HG03196 (cell line): ENCODE data around the gene HSPG2.
"Not testable (repeated sequence)": the region's sequence is repeated elsewhere in the genome, so short reads cannot be mapped to it uniquely, and the experiment has no call there.

Source experiments
- ATAC-seq: cut with Tn5 transposase; IDR thresholded peaks from one replicate; pipeline ENCODE4 v1.9.1; 2021; ENCODE audit not compliant: unreplicated experiment

Gene HSPG2

GRCh38 chr1:21914880-21915640, 22.1 kb downstream of the HSPG2 start:
- ATAC-seq, result no peak

GRCh38 chr1:21914450-21914849, 22.7 kb downstream of the HSPG2 start:
- no peak for ATAC-seq

GRCh38 chr1:21913763-21914162, 23.3 kb downstream of the HSPG2 start:
- no peak for ATAC-seq

GRCh38 chr1:21913258-21913657, 23.9 kb downstream of the HSPG2 start:
- ATAC-seq, result no peak

- no peak for ATAC-seq
Observed at GRCh38 chr1:21912038-21912758, 24.9 kb downstream of the HSPG2 start.

GRCh38 chr1:21911205-21912001, 25.7 kb downstream of the HSPG2 start:
- no peak for ATAC-seq

GRCh38 chr1:21910558-21911204, 26.4 kb downstream of the HSPG2 start:
- no peak for ATAC-seq

GRCh38 chr1:21909787-21910503, 27.2 kb downstream of the HSPG2 start:
- ATAC-seq, result no peak

- ATAC-seq, result no peak
Observed at GRCh38 chr1:21909286-21909759, 27.8 kb downstream of the HSPG2 start.

GRCh38 chr1:21907737-21908534, 29.2 kb downstream of the HSPG2 start:
- not testable (repeated sequence) for ATAC-seq

- no peak for ATAC-seq
Observed at GRCh38 chr1:21907079-21907418, 30.1 kb downstream of the HSPG2 start.

- no peak for ATAC-seq
Observed at GRCh38 chr1:21906173-21907078, 30.7 kb downstream of the HSPG2 start.

- no peak for ATAC-seq
Observed at GRCh38 chr1:21904704-21905520, 32.2 kb downstream of the HSPG2 start.

GRCh38 chr1:21904454-21904703, 32.7 kb downstream of the HSPG2 start:
- no peak for ATAC-seq

GRCh38 chr1:21903638-21904453, 33.3 kb downstream of the HSPG2 start:
- no peak for ATAC-seq

GRCh38 chr1:21902026-21903012, 34.8 kb downstream of the HSPG2 start:
- ATAC-seq, result no peak
